Non-pigmented ciliary epithelial cell (primary cell): Measurements from ENCODE around the gene TLR8.
"Not testable (repeated sequence)": the region's sequence is repeated elsewhere in the genome, so short reads cannot be mapped to it uniquely, and the experiment has no call there.

Experiments used
- DNase-seq: peaks from one replicate; pipeline ENCODE4 v3.0.0-alpha.2; 2010; ENCODE audit warnings: low read depth

TLR8 gene

DNA sequence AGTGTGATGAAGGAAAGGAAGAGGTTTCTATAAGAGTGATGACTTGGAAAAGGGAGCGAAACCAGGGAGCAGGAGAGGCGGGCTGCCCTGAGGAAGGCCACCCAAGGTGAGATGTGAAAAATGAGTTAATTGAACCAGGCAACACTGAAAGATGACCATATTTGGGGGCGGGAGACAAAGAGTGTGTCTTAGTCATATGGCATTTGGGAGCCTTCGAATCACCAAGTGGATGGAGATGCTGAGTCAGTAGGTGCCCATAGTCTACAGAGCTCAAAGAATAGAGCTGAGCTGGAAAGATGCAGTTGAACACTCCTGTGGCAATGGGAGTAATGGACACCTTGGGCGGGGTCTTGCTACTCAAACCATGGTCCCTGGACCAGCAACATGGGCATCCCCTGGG, 8.3 kb upstream of the TLR8 start:
- no peak for DNase-seq

DNA sequence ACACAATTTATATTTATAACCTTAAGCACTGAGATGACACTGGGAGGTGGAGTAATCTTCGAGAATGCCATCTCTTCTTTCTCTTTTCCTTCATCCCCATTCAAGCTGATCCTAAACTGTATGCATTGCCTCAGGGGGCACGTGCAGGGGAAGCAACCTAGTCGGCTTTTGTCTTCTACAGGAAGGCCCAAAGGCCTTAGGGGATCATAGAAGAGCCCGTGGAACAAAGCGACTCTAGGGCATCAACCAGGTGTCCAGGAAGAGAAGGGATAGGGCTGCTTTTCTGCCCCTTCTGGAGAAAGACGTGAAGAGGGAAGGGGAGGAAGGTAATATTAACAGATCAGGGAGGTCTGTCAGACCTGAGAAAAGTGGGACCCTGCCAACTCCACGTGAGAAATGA, 6.9 kb upstream of the TLR8 start:
- no peak for DNase-seq

DNA sequence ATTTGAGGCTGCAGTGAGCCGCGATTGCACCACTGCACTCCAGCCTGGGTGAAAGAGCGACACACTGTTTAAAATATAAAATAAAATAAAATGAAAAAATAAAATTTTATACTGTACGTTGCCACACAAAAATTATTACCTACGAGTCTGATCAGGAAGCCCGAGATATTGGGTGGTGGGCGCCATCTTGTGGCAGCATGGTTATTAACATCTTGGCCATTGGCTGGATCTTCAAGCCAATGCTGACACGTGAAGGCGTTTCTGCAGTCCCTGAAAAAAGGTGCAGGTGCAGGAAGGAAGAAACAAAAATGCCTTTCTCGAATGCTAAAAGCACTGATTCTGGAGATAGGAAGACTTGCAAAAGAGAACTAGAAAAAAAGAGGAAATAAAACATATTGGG, 4.9 kb upstream of the TLR8 start:
- DNase-seq, result no peak

DNA sequence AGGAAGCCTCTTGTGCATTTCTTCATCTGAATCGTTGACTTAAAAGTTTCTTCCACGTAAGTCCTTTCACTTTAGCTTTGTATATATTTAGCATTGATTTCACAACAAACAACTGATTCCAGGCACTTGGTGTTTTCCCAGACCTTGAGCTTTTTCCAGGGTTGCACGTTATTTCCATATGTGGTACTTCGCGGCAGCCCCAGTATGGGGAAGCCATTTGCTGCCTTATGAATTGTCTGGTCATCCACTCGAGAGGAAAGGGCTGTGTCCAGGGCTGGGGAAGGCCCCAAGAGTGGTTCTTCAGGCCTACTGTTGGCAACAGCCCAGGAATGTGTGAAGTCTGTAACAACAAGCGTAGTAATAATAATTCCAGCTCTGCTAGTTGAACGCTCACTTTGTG, 2.8 kb upstream of the TLR8 start:
- DNase-seq, result no peak

DNA sequence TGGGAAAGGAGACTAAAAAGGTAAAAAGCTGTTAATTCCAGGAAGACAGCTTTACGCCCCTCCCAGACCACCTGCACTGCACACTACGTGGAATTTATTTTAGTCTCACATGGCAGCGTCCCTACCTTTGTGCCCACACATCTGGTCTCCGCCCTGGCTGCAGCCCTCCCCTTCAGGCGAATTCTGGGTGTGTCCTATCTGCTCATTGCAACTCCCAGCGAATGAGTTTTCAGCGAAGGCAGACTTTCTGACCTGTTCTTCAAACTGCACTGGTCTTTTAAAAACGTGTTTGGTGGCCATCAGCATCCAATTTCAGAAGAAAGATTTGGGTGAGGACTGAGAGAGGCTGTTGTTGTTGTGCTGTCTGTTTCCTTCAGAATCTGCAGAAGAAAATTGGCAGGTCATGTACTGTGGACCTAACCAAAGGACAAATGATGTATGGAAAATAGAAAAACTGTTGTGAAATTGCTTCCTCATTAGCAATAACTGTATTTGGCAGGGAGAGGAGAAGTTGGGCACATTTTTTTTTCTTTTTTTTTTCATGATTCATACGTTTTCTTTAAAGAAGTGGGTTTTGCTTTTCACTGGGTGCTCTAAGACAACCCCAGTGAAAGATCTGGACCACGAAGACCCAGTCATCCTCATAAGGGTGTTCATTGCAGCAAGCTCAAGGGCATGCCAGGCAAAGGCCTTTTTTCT, 4.2 kb downstream of the TLR8 start:
- DNase-seq, result no peak

DNA sequence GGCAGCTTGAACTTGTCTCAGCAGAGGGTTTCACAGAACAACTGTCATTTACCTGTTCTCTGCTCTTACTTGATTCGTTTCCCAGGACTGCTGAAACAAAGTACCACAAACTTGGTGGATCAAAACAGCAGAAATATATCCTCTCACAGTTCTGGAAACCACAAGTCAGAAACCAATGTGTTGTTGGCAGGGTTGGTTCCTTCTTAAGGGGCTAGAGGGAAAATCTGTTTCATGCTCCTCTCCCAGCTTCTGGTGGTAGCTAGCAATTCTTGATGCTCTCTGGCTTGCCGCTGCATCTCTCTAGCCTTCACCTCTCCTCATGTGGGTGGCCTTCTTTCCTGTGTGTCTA, 4.7 kb downstream of the TLR8 start:
- no peak for DNase-seq

DNA sequence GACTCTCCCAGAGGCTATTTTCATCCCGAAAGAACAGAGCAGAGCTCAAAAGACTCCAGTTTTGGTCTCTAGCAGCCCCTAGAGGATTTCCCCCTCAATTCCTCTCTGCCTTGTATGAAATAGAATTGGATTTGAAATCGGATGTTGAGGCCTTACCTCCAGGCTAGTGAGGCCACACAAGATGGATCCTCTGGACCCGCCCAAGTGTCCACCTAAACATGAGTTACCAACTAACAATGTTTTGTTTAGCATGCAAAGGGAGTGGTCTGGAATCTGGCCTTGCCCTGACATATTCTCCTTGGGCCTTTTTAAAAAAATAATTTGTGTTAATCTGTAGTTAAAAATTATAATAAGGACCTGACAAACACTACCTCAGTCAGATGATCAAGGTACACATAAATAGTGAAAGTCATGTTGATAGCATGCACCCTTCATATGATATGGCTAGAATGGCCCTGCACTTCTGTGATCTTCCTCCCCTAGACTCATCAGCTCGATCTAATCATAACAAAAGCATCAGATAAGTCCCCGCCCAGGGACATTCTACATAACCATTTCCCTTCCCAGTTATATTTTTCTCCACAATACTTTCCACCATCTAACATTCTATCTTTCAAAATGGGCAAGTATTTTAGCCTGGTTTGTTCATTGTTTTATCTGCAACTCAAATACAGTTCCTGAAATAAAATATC, 6.5 kb downstream of the TLR8 start:
- no peak for DNase-seq

DNA sequence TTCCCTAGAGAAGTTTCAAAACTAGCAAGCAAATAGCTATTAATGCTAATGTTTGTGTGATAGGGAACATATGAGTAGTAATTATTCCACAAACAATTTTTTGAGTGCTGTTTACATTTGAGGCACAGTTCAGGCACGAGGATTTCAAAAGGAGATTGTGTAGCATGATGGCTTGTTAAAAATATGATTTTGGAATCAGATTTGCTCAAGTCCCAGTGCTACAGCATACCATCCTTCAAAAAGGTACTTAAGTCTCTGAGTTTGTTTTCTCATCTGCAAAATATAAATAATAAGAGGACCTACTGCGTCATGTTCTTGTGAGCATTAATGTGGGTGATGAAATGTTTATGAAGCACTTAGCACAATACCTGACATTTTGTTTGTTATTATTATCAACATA, 11.3 kb downstream of the TLR8 start:
- DNase-seq, result no peak

DNA sequence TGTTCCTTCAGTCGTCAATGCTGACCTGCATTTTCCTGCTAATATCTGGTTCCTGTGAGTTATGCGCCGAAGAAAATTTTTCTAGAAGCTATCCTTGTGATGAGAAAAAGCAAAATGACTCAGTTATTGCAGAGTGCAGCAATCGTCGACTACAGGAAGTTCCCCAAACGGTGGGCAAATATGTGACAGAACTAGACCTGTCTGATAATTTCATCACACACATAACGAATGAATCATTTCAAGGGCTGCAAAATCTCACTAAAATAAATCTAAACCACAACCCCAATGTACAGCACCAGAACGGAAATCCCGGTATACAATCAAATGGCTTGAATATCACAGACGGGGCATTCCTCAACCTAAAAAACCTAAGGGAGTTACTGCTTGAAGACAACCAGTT, 12.6 kb downstream of the TLR8 start:
- no peak for DNase-seq

DNA sequence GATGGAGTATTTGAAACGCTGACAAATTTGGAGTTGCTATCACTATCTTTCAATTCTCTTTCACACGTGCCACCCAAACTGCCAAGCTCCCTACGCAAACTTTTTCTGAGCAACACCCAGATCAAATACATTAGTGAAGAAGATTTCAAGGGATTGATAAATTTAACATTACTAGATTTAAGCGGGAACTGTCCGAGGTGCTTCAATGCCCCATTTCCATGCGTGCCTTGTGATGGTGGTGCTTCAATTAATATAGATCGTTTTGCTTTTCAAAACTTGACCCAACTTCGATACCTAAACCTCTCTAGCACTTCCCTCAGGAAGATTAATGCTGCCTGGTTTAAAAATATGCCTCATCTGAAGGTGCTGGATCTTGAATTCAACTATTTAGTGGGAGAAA, 13.2 kb downstream of the TLR8 start:
- DNase-seq, result no peak

DNA sequence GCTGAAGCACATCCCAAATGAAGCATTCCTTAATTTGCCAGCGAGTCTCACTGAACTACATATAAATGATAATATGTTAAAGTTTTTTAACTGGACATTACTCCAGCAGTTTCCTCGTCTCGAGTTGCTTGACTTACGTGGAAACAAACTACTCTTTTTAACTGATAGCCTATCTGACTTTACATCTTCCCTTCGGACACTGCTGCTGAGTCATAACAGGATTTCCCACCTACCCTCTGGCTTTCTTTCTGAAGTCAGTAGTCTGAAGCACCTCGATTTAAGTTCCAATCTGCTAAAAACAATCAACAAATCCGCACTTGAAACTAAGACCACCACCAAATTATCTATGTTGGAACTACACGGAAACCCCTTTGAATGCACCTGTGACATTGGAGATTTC, 14.6 kb downstream of the TLR8 start:
- DNase-seq, result no peak

DNA sequence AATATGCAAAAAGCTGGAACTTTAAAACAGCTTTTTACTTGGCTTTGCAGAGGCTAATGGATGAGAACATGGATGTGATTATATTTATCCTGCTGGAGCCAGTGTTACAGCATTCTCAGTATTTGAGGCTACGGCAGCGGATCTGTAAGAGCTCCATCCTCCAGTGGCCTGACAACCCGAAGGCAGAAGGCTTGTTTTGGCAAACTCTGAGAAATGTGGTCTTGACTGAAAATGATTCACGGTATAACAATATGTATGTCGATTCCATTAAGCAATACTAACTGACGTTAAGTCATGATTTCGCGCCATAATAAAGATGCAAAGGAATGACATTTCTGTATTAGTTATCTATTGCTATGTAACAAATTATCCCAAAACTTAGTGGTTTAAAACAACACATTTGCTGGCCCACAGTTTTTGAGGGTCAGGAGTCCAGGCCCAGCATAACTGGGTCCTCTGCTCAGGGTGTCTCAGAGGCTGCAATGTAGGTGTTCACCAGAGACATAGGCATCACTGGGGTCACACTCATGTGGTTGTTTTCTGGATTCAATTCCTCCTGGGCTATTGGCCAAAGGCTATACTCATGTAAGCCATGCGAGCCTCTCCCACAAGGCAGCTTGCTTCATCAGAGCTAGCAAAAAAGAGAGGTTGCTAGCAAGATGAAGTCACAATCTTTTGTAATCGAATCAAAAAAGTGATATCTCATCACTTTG, 15.6 kb downstream of the TLR8 start:
- DNase-seq, result no peak

DNA sequence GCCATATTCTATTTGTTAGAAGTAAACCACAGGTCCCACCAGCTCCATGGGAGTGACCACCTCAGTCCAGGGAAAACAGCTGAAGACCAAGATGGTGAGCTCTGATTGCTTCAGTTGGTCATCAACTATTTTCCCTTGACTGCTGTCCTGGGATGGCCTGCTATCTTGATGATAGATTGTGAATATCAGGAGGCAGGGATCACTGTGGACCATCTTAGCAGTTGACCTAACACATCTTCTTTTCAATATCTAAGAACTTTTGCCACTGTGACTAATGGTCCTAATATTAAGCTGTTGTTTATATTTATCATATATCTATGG, 16.1 kb downstream of the TLR8 start:
- DNase-seq, result no peak

DNA sequence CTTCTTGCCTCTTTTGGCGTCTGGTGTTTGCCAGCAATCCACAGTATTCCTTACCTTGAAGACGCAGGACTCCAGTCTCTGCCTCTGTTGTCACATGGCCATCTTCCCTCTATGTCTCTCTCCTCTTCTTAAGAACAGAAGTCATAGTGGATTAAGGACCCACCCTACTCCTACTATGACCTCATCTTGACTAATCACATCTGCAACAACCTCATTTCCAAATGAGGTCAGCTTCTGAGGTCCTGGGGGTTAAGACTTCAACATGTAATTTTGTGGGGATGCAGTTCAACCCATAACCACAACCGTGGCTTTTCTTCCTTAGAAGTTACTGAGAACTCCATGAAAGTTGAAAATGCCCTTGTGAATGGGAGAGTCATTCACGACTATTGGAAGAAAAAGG, 23.3 kb downstream of the TLR8 start:
- no peak for DNase-seq

DNA sequence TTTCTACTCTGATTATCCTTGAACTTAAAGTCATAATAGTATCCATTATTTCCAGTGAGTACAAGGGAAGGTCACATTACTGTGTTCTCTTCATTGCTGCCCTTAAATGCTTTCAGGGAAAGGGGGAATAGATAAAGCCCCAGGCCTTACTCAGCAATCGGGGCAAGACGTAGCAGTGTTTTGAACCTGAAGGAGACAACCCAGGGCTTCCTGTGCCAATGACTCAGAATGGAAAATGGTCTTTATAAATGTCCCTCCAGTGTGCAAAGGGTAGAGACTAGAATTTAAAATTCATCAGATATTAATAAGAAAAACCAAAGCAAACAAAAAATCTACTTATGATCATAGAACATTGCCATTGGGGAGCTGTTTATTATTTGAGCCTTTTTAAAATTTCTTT, 23.7 kb downstream of the TLR8 start:
- no peak for DNase-seq

DNA sequence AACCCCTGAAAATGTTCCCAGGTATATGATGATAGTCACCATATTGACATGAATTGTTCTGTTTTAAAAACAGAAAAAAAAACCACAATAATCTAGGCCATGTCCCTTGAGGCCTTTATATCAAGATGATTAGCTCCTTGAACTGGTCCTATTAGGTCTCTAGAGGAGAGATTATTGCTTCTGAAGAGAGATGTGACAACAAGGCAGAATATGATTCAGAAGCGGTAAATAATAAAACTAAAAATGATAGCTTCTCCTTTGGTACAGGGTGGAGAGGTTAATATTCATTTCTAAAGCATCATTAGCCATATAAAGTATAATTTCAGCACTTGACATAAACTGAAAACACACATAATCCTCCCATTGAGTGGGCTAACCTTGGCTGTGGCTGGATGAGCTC, 25.8 kb downstream of the TLR8 start:
- DNase-seq, result no peak

DNA sequence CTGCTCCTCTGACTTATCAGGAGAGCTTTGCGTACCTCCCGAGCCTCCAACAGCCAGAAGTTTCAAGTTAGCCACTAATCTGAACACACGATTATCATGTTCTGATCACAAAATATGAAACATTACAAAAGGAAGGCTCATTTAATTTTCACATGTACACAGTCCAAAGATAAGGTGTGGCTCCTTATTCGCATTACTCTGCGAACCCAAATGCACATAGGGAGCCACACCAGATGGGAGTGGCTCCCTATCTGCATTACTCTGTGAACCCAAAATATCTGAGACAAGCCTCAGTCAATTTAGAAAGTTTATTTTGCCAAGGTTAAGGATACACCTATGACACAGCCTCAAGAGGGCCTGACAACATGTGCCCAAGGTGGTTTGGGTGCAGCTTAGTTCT, 28.4 kb downstream of the TLR8 start:
- no peak for DNase-seq

DNA sequence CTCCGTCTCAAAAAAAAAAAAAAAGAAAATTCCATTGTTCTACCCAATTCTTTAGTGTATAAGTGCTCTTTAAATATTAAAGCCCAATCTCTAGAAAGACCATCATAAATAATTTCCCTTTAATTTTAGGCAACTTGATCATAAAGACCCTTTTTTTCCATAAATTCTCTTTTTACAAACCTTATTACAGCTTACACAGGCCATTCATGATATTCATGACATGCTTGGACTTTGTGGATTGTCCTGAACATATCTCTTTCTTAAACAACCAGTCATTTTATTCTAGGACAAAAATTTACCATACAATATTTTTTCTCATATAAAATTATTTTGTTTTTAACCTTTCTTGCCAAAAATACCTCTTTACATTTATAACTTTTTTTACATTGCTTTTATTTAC, 30.5 kb downstream of the TLR8 start:
- no peak for DNase-seq

DNA sequence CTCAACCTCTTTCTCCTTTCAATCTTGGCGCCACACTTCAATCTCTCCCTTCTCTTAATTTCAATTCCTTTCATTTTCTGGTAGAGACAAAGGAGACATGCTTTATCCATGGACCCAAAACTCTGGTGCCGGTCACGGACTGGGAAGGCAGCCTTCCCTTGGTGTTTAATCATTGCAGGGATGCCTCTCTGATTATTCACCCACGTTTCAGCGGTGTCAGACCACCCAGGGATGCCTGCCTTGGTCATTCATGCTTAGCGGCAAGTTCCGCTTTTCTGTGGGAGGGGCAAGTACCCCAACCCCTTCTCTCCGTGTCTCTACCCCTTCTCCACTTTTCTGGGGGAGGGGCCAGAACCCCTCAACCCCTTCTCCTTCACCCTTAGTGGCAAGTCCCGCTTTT, 34.1 kb downstream of the TLR8 start:
- not testable (repeated sequence) for DNase-seq

DNA sequence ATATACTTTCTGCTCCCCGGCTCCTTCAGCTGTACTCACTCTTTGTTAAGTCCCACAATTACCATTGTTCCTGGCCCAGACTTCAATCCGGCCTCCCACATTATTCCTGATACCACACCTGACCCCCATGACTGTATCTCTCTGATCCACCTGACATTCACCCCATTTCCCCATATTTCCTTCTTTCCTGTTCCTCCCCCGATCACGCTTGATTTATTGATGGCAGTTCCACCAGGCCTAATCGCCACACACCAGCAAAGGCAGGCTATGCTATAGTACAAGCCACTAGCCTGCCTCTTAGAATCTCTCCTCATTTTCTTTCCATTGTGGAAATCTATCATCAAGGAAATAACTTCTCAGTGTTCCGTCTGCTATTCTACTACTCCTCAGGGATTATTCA, 37.2 kb downstream of the TLR8 start:
- not testable (repeated sequence) for DNase-seq

DNA sequence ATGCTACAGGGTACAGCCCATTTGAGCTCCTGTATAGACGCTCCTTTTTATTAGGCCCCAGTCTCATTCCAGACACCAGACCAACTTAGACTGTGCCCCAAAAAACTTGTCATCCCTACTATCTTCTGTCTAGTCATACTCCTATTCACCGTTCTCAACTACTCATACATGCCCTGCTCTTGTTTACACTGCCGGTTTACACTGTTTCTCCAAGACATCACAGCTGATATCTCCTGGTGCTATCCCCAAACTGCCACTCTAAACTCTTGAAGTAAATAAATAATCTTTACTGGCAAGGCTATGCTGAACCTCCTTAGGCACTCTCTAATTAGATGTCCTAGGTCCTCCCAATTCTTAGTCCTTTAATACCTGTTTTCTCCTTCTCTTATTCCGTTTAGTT, 38.0 kb downstream of the TLR8 start:
- not testable (repeated sequence) for DNase-seq

DNA sequence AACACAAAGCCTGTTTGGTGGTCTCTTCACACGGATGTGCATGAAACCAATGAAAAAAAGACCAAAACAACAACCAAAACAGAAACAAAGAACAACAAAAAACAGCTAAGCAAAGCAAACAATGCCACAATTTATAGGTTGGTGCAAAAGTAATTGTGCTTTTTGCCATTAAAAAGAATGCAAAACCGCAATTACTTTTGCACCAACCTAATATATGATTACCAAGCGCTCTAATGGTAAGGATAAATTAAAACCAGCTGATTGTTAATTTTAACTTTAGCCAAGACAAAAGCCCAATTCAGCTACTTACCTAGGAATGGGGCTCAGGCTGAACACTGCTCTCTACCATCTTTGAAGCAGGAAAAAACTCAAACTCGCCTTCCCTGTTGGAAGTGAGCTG, 39.1 kb downstream of the TLR8 start:
- DNase-seq, result no peak

DNA sequence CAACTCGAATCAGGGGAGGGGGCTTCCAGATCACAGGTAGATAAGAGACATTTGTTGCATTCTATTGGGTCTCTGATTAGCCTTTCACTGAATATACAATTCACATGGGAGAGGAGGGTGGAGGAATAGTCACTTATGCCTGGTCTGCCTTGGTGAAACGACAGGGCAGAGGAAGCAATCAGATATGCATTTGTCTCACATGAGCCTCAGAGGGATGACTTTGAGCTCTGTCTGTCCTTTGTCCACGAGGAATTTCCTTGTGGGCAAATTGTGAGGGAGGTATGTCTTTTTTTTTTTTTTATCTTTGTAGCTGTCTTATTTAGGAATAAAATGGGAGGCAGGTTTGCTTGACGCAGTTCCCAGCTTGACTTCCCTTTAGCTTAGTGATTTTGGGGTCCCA, 40.0 kb downstream of the TLR8 start:
- no peak for DNase-seq
